RWPE2 (cell line): ENCODE results near the gene CLIC3.

Source experiments
- ATAC-seq: fragments of 200-7000 bp; cut with Tn5 transposase; 3 replicates; pipeline ENCODE4 v1.9.1; 2021; ENCODE audit warnings: low read depth
- DNase-seq: peaks from one replicate; pipeline ENCODE4 v3.0.0-alpha.2; 2020; ENCODE audit warnings: low spot score
- H3K27ac ChIP-seq: fragments of 450-650 bp; 2 replicates; pipeline ENCODE4 v1.5.1; 2017; ENCODE audit warnings: mild to moderate bottlenecking; ENCODE audit not compliant: poor library complexity, severe bottlenecking
- H3K27me3 ChIP-seq: fragments of 250-450 bp; sonication (Bioruptor Pico); 2 replicates; pipeline ENCODE4 v1.5.1; 2021; ENCODE audit warnings: mild to moderate bottlenecking, moderate library complexity; ENCODE audit not compliant: insufficient read depth, poor library complexity, severe bottlenecking
- H3K36me3 ChIP-seq: fragments of 250-450 bp; sonication (Bioruptor Pico); 2 replicates; pipeline ENCODE4 v1.5.1; 2020; ENCODE audit warnings: low read depth, mild to moderate bottlenecking, moderate library complexity
- H3K4me1 ChIP-seq: fragments of 250-450 bp; sonication (Bioruptor Pico); 2 replicates; pipeline ENCODE4 v1.5.1; 2021; ENCODE audit warnings: mild to moderate bottlenecking, moderate library complexity; ENCODE audit not compliant: insufficient read depth, poor library complexity, severe bottlenecking
- H3K4me3 ChIP-seq: fragments of 250-450 bp; sonication (Bioruptor Pico); 2 replicates; pipeline ENCODE4 v1.5.1; 2021; ENCODE audit warnings: mild to moderate bottlenecking, moderate library complexity; ENCODE audit not compliant: severe bottlenecking
- H3K9me3 ChIP-seq: fragments of 250-450 bp; sonication (Bioruptor Pico); 2 replicates; pipeline ENCODE4 v1.5.1; 2021; ENCODE audit warnings: mild to moderate bottlenecking, moderate library complexity; ENCODE audit not compliant: severe bottlenecking
- CTCF ChIP-seq: fragments of 450-650 bp; IDR thresholded peaks from one replicate; pipeline ENCODE4 v1.5.1; 2017; ENCODE audit warnings: mild to moderate bottlenecking, moderate library complexity; ENCODE audit not compliant: poor library complexity, severe bottlenecking

CLIC3 gene

DNA sequence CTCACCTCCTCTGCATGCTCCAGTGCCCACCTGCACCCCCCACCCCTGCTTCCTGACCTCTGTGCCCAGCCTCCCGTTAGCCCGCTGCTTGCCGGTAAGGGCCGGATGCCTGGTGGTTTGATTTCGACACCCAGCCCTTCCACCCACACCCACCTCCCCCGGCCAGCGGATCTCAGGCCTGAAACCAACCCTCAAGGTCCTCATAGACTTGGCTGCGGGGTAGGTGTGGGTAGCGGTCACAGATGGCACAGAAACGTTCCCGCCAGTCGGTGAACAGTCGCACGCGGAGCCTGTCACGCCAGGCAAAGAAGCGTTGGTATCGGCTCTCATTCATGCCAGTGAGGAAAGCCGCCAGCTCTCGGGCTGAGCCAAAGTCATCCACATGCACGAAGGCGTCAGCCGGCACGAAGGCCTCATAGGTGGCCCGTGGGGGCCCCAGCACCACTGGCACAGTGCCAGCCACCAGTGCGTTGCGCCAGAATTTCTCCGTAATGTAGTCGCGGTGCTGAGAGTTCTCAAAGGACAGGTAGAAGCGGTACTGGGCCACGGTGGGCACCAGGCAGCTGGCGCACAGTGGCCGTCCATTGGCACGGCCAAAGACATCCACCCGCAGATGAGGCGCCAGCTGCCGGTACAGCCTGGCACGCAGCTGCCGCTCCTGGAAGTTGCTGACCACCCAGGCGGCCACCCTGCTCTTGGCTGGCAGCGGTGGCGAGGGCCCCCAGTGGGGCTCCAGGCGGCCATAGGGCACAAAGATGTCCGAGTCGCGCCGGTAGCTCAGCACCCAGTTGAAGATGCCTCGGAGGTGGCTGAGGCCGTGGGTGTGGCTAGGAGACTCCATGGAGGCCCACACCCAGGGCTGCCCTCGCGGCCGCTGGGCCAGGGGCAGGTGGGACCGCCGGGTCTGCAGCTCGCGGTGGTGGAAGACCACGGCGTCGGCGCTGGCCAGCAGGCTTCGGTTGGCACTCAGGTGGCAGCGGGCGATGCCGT lies 34.5 kb upstream of the CLIC3 start:
- TF ChIP-seq CTCF: no peak
- Histone ChIP-seq H3K36me3 (no peaks in the 10 kb centered on the region), H3K4me3 (no peak overlapping the region), H3K9me3 (no peaks in the 10 kb centered on the region), H3K27ac (no peak overlapping the region), H3K27me3 (no peaks in the 10 kb centered on the region), H3K4me1 (peaks cover 4% of the 10 kb centered on the region)
- no peak for ATAC-seq
- no peak for DNase-seq

DNA sequence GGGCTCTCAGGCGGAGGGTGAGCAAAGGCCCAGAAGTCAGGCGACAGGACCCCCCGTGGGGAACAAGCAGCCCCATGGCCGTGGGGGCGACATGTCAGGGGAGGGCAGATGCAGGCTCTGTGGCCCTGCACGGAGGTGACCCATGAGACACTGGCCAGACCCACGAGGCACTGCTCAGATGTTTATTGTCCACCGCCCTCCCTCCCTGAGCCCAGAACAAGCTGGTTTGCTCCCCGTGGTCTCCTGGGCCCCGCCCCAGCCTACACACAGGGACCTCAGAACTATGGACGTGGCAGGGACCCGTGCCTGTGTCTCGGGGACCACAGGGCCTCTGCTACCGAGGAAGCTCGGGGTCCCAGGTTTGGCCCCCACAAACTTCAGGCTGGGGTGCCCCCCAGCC lies 33.6 kb upstream of the CLIC3 start:
- Histone ChIP-seq H3K4me1 (peaks cover 4% of the 10 kb centered on the region), H3K27ac (no peak overlapping the region), H3K27me3 (no peaks in the 10 kb centered on the region), H3K4me3 (no peak overlapping the region), H3K36me3 (no peaks in the 10 kb centered on the region), H3K9me3 (no peaks in the 10 kb centered on the region)
- DNase-seq (no peak), ATAC-seq (no peak)
- no peak for TF ChIP-seq CTCF

DNA sequence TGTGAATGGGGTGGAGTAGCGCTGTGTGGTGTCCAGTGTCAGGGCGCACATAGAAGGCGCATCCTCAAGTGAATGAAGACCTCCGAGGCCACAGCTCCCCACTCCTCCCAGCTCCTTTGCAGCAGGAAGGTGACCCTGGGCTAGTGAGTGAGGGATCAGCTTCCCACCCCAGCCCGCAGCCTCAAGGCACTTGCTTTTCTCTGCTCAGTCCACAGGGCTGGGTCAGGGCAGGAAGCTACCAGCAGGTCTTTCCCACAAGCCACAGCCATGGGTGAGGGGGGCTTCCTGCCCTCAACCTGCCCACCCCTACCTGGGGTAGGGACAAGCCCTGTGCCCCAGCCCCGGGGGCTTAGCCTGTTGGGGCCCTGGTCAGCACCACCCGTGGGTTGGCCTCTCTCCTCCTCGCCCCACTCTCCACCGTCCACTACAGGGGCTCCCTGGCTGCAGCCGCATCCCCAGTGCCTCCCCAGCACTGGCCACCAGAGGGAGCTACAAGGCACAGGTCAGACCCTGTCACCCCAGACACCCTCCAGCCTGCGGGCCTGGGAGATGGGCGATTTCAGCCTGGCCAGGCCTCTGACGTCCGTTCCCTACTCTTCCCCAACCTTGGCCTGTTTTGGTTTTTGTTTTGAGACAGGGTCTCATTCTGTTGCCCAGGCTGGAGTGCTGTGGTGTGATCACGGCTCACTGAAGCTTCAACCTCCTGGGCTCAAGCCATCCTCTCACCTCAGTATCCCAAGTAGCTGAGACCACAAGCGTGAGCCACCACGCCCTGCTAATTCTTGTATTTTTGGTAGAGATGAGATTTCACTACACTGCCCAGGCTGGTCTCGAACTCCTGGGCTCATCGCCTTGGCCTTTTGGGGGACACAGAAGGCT lies 32.9 kb upstream of the CLIC3 start:
- peak overlapping the region; percentile 40 for H3K4me3 ChIP-seq
- H3K4me1 ChIP-seq: no peaks in the 10 kb centered on the region
- no peaks in the 10 kb centered on the region for H3K36me3 ChIP-seq
- DNase-seq (no peak), ATAC-seq (peak; percentile 68)
- no peaks in the 10 kb centered on the region for H3K27me3 ChIP-seq
- H3K9me3 ChIP-seq: no peaks in the 10 kb centered on the region
- peak; percentile 88 for TF ChIP-seq CTCF
- no peak overlapping the region for H3K27ac ChIP-seq

DNA sequence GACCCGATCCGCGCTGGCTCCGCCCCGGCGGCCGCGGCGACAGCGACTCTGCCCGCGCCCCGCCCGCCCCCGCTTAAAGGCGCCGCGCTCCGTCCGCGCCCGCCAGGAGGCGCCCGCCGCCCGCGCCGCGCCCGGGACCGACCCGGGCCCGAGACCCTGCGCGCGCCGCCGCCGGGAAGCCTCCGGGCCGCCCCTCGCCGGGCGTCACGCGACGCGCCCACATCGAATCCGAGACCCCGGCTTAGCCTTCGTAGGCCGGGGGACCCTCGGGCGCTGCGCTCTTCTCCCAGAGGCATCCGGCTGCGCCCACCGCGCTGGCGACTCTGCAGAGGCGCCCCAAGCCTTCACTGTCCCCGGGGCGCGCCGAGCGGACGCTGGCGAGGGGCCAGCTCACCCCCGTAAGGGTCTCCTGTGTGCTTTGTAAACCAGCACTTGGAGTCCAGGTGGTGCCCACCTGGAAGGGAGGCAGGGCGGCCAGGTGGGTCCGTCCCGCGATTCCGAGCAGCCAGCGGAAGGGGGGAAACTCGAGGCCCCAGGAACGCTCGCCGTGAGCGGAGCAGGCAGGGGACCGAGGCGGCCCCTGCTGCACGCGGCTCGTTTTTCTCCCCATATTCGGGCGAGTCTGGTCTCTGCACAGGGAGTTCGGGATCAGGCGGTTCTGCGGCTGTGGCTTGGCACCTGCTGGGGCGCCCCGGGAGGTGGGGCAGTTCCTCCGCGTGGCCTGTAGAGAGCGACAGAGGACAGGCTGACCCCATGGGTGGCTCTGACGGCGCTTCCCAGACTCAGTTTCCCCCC lies 32.1 kb upstream of the CLIC3 start:
- Histone ChIP-seq H3K4me1 (no peaks in the 10 kb centered on the region), H3K27me3 (no peaks in the 10 kb centered on the region), H3K9me3 (no peaks in the 10 kb centered on the region), H3K27ac (no peak overlapping the region), H3K4me3 (peak overlapping the region; percentile 40), H3K36me3 (no peaks in the 10 kb centered on the region)
- peak; percentile 56 for TF ChIP-seq CTCF
- no peak for DNase-seq
- ATAC-seq: peak; percentile 29
